Measurements from ENCODE around the gene NHS. TPM values are rescaled to one million over a fixed set of nuclear protein-coding genes. Genes with fewer than 3 reads are reported as not detected.

The NHS gene
- total RNA-seq, 4 donors from 2014 or later = 0.20 to 0.39 (median 0.30) TPM

DNA sequence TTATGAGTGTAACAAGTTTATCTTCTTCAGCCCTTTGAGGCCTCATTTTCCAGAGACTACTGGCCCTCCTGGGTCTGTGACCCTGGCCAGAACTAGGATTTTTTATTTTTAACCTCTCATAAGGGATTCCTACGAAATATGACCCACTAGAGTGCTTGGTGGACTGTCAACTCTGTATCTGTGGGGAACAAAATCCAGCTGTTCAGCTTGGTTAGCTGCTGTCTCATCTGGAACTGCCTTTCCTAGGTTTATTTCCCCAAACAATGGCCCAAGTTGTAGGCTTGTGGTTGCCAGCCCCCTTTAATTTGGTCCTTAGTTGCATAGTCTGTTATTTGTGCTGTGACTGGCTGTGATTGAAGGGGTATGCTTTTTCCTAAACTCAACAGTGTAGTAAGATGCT lies 56.2 kb downstream of the NHS start:
- TF ChIP-seq, protein P1, sequence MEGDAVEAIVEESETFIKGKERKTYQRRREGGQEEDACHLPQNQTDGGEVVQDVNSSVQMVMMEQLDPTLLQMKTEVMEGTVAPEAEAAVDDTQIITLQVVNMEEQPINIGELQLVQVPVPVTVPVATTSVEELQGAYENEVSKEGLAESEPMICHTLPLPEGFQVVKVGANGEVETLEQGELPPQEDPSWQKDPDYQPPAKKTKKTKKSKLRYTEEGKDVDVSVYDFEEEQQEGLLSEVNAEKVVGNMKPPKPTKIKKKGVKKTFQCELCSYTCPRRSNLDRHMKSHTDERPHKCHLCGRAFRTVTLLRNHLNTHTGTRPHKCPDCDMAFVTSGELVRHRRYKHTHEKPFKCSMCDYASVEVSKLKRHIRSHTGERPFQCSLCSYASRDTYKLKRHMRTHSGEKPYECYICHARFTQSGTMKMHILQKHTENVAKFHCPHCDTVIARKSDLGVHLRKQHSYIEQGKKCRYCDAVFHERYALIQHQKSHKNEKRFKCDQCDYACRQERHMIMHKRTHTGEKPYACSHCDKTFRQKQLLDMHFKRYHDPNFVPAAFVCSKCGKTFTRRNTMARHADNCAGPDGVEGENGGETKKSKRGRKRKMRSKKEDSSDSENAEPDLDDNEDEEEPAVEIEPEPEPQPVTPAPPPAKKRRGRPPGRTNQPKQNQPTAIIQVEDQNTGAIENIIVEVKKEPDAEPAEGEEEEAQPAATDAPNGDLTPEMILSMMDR (IDR thresholded peaks at IDR 0.05 in 4 of 5, conservative IDR thresholded peaks at IDR 0.05 in 1 of 5) = no peak
- no peak for TF ChIP-seq POLR2A (IDR thresholded peaks at IDR 0.05)
- no peak for DNase-seq
- Histone ChIP-seq H3K4me1 (no peaks in the 10 kb centered on the region), H3K4me3 (no peak overlapping the region), H3K27ac (no peak overlapping the region), H3K27me3 (no peaks in the 10 kb centered on the region), H3K9me3 (no peaks in the 10 kb centered on the region), H3K36me3 (no peaks in the 10 kb centered on the region)
- intact Hi-C loops (cut with DNase I; ENCODE audit: low total_unique reads) = no loop called here
- in situ Hi-C loops (cut with MboI; ENCODE audit: low sequenced_read_pairs in 4 of 4) = no loop called here
- no peak for ATAC-seq

DNA sequence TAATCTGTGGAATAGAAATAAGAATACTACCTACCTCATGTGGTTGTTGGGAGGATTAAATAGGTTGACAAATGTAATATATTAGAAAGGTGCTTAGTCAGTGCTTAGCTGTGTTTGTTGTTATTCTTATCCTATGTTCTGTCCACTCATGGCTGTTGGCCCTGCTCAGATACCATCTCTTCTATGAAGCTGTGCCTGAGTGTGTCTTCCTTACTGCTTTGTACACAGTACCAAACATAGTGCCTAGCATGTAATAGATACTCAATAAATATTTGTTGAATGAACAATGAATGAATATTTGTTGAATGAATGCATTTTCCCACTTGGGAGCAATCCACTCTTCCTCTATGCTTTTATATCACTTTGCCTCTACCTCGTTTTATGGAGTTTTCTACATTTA lies 57.2 kb downstream of the NHS start:
- in situ Hi-C loops (cut with MboI; ENCODE audit: low sequenced_read_pairs in 4 of 4) = no loop called here
- ATAC-seq = no peak
- DNase-seq = no peak
- no peaks in the 10 kb centered on the region for H3K4me1 ChIP-seq
- H3K9me3 ChIP-seq = no peaks in the 10 kb centered on the region
- no peak overlapping the region for H3K27ac ChIP-seq
- no peaks in the 10 kb centered on the region for H3K27me3 ChIP-seq
- no peak overlapping the region for H3K4me3 ChIP-seq
- H3K36me3 ChIP-seq = no peaks in the 10 kb centered on the region
- intact Hi-C loops (cut with DNase I; ENCODE audit: low total_unique reads) = no loop called here
- TF ChIP-seq, protein P1 (IDR thresholded peaks at IDR 0.05 in 4 of 5, conservative IDR thresholded peaks at IDR 0.05 in 1 of 5) = no peak
- TF ChIP-seq POLR2A (IDR thresholded peaks at IDR 0.05) = no peak

DNA sequence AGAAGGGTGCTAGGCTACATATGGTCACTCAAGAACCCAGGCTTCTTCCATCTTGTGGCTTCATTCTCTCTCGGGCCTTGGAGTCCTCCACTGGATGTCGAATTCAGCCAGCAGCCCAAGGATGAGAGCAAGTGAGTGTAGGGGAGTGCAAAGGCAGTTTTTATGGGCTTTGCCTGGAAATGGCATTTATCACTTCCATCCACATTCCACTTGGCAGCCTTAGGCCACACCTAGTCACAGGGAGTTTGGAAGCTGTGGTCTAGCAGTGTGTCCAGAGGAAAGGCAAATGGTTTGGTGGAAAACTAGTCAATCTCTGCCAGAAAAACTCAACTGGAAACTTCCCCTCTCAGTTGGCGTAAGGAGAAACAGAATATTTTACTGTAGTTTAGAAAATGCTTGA lies 59.0 kb downstream of the NHS start:
- Histone ChIP-seq H3K9me3 (no peaks in the 10 kb centered on the region), H3K27me3 (no peaks in the 10 kb centered on the region), H3K27ac (no peak overlapping the region), H3K4me1 (no peaks in the 10 kb centered on the region), H3K4me3 (no peak overlapping the region), H3K36me3 (no peaks in the 10 kb centered on the region)
- ATAC-seq (no peak), DNase-seq (no peak)
- TF ChIP-seq POLR2A (IDR thresholded peaks at IDR 0.05) = no peak
- TF ChIP-seq, protein P1 (IDR thresholded peaks at IDR 0.05 in 4 of 5, conservative IDR thresholded peaks at IDR 0.05 in 1 of 5) = no peak
- intact Hi-C loops (cut with DNase I; ENCODE audit: low total_unique reads) (no loop called here), in situ Hi-C loops (cut with MboI; ENCODE audit: low sequenced_read_pairs in 4 of 4) (no loop called here)

DNA sequence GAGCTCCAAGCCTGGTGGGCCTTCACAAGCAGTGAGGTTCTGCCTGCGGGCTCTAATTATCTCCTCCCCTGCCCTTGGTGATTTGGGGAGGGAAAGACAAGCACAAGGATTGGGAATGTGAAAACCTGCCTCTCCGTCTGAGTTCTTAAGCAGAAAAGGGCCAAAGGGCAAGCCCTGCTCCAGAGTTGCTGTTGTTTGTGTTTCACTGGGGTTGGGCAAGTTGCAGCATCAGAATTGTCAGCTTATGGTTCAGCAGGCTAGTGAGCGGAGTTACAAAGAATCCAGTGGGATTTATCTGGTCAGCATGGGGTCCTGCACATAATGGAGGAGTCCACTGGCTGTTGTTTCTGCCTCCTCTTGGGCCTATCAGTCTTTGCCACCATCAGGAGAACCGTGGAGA lies 60.5 kb downstream of the NHS start:
- intact Hi-C loops (cut with DNase I; ENCODE audit: low total_unique reads) = no loop called here
- no peaks in the 10 kb centered on the region for H3K4me1 ChIP-seq
- ATAC-seq (no peak), DNase-seq (no peak)
- TF ChIP-seq, protein P1 (IDR thresholded peaks at IDR 0.05 in 4 of 5, conservative IDR thresholded peaks at IDR 0.05 in 1 of 5) = no peak
- H3K36me3 ChIP-seq = no peaks in the 10 kb centered on the region
- no peak overlapping the region for H3K27ac ChIP-seq
- H3K9me3 ChIP-seq = no peaks in the 10 kb centered on the region
- no peaks in the 10 kb centered on the region for H3K27me3 ChIP-seq
- in situ Hi-C loops (cut with MboI; ENCODE audit: low sequenced_read_pairs in 4 of 4) = no loop called here
- H3K4me3 ChIP-seq = no peak overlapping the region

DNA sequence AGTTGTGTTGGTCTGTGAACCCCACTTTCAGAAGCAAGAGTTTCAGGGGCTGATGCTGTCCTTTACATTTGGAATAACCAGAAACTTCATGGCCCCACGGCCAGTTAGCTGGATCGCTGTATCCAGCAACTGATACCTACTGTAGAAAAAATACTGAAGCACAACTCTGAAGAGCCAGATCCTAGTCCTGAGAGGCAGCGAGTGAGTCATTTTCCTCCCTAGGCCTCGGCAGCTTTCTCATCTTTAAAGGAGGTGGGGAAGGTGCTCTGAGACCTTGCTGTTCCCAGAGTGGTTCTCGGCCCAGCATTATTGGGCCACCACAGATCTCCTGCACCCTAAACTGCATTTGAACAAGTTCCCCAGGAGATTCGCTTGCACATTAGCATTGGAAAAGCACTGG lies 63.2 kb downstream of the NHS start:
- in situ Hi-C loops (cut with MboI; ENCODE audit: low sequenced_read_pairs in 4 of 4) = no loop called here
- Histone ChIP-seq H3K4me3 (no peak overlapping the region), H3K36me3 (no peaks in the 10 kb centered on the region), H3K9me3 (no peaks in the 10 kb centered on the region), H3K27me3 (no peaks in the 10 kb centered on the region), H3K4me1 (no peaks in the 10 kb centered on the region), H3K27ac (no peak overlapping the region)
- TF ChIP-seq POLR2A (IDR thresholded peaks at IDR 0.05) = no peak
- TF ChIP-seq, protein P1 (IDR thresholded peaks at IDR 0.05 in 4 of 5, conservative IDR thresholded peaks at IDR 0.05 in 1 of 5) = no peak
- no peak for DNase-seq
- intact Hi-C loops (cut with DNase I; ENCODE audit: low total_unique reads) = no loop called here
- no peak for ATAC-seq
